LHCN-M2 (cell line): ENCODE data around the gene STAMBP. TPM values are rescaled to one million over a fixed set of nuclear protein-coding genes. Genes with fewer than 3 reads are reported as not detected.
"Not testable (repeated sequence)": the region's sequence is repeated elsewhere in the genome, so short reads cannot be mapped to it uniquely, and the experiment has no call there.

Source experiments
- DNase-seq: peaks from one replicate; pipeline ENCODE4 v3.0.0-alpha.2; 2012; ENCODE audit warnings: low read depth
- total RNA-seq: library from RNA; depleted of rRNA; stranded (reverse); fragments of >200 nt; gene quantifications from 2 replicates; pipeline ENCODE4 v1.2.3, GENCODE V29; 2014

Gene STAMBP
- total RNA-seq, 1 experiment from 2014 or later = 1,126 TPM

DNA sequence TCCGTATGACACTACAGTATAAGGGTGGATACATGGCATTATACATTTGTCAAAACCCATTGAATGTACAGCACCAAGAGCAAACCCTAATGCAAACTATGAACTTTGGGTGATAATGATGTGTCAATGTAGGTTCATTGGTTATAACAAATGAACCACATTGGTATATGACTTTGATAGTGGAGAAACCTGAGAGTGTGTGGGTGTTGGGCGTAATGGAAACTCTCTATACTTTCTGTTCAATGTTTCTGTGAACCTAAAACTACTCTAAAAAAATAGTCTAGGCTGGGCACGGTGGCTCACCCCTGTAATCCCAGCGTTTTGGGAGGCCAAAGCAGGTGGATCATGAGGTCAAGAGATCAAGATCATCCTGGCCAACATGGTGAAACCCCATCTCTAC lies 57.6 kb downstream of the STAMBP start:
- no peak for DNase-seq

DNA sequence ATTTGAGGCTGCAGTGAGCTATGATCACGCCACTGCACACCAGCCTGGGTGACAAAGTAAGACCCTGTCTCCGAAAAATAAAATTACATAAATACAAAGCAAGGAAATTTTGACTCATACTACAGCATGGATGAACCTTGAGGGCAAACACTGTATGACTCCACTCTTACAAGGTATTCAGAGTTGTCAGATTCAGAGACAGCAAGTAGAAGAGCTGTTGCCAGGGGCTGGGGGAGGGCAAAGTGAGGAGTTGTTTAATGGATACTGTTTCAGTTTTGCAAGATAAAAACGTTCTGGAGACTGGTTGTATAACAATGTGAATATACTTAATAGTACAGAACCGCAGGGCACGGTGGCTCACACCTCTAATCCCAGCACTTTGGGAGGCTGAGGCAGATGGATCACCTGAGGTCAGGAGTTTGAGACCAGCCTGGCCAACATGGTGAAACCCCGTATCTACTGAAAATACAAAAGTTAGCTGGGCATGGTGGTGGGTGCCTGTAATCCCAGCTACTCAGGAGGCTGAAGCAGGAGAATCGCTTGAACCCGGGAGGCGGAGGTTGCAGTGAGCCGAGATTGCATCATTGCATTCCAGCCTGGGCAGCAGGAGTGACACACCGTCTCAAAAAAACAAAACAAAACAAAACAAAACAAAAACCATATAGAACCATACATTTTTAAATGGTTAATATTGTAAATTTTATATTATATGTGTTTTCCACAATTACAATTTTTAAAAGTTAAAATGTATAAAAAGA lies 59.0 kb downstream of the STAMBP start:
- DNase-seq = not testable (repeated sequence)

DNA sequence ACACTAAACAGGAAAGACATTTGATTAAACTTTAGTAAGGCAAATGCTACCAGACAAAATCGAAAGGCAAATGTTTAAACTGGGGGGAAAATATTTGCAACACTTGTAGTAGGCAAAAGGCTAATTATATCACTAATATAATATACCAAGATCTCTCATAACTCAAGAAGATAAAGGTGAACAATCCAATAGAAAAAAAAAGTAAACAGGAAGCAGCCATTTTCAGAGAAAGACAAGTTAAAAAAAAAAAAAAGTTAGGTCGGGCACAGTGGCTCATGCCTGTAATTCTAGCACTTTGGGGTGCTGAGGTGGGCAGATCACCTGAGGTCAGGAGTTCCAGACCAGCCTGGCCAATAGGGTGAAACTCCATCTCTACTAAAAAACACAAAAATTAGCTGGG lies 59.6 kb downstream of the STAMBP start:
- DNase-seq = no peak

DNA sequence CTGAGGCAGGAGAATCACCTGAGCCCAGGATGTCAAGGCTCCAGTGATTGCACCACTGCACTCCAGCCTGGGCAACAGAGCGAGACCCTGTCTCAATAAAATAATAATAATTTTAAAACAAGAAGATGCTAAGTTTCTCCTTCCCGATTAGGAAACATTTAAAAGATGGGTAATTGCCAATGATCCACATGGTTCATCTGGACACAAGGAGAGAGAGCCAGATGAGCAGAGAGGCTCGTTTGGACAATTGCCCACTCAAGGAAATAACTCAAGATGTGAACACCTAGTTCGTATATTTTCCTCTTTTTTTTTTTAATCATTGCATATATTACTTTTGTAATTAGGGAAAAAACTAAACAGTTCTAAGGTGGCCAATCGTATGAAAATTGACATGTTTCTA lies 60.4 kb downstream of the STAMBP start:
- no peak for DNase-seq

DNA sequence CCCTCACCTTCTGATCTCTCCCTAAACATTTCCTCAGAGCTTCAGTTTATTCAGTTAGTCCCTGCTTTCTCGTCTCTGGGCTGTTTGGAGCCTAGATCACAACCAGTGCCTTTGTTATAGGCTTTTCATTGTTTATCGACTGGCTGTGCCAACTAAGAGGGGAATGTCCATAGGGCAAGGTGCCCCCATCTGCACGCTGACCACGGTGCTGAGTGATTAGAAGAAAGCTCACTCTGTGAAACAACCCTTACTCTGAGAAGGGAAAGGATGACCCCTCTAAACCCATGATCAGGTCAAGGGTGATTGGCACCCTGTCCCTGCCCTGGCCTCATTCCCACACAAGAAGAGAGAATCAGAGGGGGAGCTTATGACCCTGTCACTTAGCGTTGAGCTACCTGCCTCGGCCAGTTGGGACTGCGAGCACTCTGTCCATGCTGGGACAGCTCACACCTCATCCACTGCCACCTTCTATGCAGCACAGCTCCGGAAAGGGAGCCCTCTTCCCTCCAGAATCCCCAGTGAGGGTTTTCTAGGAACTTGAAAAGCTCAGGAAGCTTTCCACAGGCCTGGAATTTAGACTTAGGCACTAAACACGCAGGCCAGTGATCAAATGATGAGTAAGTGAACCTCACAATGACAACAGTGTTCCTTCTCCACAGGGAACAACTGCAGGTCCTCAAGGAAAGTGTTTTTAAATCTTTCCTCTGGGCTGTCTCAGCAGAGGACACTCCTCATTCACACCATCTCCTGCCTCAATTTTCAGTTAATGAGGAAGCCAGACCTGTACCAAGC lies 61.7 kb downstream of the STAMBP start:
- no peak for DNase-seq

DNA sequence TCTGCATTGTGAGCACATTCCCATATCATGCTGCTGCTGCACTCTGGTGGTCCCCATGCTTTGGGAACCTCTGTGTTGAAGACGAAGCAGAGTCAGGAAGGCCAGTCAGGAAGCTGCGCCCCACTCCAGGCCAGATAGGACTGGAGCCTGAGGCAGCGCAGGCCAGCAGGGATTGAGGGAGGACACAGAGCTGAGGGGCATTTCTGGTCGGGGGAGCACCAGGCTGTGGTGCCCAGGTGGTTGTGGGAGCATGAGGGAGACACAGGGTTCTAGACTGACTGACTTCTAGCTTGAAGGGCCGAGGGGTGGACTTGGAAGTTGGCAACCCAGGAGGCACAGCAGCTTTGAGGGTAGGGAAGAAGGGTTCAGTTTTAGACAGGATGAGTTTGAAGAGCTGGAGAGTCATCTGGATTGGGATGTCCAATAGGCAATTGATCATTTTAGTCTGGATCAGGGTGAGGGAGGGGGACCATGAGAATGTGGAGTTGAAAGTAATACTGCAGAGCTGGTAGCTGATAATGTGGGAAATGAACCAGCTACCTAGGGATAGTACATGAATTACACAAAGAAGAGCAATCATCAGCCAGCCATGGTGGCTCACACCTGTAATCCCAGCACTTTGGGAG lies 62.6 kb downstream of the STAMBP start:
- no peak for DNase-seq

DNA sequence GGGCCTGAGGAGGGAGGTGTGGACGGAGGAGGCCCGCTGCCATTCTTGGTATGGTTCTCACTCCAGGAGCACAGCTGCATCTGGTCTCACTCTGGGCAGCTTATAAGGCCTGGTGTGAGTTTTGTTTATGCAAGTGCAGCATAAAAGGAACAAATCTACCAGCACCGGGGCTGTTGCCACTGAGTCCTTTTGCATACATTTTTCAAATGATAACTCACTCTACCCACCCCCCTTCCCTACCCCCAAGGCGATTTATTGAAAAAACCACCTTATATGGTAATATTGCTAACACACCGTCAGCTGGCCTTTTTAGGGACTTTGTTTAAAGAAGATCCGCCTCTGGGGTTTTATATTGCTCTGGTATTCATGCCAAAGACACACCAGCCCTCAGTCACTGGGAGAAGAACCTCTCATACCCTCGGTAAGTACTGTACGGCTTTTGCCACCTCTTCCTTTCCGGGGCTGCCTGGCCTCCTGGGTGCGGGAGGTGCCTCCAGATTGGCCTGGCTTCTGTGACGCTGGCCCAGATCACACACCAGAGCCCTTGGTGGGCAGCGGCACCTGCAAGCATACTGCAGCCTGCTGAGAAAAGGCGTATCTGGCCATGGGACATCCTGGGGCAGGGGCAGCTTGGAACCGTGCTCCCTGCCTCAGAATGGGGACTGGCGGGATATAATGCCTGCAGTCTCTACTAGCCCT lies 64.0 kb downstream of the STAMBP start, which contains the start of gene ACTG2:
TSS of gene ACTG2 (plus strand) at position 378 of the 699 bp plus-strand sequence. CDS start 8,304 bp downstream, outside the sequence.
- DNase-seq = no peak

DNA sequence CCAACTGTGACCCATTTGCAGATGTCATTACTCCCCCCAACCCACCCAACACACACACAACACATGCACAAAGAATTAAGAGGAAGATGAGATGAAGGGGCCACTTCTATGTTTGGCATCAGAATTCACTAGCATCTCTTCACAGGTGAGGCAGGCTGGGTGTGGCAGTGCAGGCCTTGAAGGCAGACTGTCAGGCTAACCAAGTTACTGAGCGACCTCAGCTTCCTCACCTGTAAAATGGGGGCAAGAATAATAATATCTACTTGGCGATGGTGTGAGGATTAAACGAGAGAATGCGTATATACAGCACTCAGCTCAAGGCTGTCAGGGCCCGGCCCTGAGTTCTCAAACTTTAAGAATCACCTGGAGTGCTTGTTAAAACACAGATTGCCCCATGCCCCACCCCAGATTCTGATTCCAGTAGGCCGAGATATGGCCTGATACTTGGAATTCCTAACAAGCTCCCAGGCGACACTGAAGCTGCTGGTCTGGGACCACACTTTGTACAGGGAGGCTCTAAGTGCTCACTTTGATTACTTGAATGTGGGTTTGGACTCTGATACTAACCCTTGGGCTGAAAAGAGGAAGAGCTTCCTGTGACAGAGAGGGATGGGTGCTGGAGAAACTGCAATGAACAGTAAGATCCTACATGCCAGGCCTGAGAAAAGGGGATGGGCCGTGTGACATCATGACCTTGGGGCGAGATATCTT lies 65.2 kb downstream of the STAMBP start:
- DNase-seq = no peak

DNA sequence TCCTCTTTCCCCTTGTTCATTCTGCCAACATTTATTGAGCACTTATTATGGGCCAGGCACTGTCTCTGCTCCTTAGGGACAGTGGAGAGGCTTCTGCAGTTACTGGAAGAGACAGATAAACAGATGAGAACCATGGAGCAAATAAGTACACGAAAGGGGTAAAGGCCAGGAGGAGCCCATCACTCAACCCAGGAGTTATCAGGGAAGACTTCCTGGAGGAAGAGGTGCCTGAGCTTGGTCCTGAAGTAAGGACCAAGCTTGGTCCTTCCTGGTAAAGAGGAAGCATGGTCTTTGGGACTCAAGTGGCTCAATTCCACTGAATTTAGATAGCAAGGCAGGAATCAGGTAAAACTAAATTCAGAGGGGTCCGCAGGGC lies 65.7 kb downstream of the STAMBP start:
- no peak for DNase-seq

DNA sequence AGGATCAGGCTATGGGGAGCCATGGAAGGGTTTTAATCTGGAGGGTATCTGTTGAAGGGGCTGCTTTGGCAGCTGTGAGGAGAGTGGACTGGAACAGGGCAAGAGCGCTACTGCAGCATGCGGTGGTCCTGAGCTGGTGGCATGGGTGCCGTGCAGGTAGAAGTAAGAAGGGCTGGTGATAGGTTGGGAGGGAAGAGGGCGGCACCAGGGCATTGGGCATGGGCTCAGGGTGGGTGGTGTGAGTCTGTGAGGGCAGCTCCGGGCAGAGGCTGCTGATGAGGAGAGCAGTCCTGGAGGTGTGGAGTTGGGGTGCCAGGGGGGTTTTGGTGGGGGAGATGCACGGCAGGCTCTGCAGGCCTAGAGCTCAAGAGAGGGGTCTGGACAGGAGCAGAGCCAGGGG lies 66.1 kb downstream of the STAMBP start:
- no peak for DNase-seq

DNA sequence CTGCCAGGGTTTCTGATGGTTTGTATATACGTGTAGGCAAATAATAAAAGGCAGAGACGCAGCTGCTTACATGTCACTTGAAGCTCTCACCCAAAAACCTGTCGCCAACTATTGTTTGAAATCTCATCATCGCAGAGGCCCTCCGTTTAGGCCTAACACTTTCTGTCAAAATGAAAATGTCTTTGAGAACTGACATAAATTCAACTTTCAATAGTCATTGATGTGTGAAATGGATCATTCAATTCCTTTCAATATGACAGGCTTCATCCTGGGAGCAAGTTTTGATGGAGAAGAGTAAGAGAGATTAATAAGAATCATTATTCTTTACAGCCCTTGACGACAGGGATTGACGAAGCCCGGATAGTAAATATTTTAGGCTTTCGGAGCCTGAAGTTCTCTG lies 66.7 kb downstream of the STAMBP start:
- DNase-seq = no peak

DNA sequence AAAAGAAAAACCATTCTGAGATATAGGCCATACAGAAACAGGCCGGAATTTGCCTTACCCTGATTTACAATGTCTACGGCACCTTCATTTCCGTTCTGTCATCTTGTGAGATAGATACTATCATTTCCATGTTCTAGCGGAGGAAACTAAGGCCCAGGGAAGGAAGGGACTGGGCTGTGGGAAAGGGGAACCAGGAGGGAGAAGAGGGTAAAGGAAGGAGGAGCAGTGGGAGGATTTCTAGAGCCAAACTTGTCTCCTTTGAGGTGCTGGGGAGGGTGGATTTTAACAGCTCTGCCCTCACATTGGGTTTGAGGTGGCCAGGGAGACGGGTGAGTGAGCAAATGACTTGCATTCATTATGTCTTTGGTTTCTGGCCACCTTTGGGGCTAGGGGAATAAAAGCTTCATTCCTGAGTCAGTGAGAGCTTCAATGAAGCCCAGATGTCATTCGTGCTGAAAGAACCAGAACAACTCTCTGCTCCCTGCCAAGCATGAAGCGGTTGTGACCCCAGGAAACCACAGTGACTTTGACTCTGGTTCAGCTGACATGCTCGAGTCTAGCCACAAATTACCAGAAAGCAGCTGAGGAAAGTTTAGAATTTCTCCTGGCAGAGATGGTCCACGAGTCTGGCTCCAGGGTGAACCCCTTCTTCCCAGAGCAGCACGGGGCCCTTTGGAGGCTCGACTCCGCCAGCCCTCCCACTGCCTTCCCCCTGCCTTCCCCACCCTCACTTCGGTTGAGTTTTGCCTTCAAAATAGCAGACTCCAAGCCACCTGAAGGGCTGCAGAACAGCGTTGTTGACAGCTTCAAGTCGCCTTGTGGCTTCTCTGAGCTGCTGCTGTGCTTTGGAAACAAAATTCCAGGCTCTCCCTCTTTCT lies 67.8 kb downstream of the STAMBP start:
- DNase-seq = peak; percentile 90

DNA sequence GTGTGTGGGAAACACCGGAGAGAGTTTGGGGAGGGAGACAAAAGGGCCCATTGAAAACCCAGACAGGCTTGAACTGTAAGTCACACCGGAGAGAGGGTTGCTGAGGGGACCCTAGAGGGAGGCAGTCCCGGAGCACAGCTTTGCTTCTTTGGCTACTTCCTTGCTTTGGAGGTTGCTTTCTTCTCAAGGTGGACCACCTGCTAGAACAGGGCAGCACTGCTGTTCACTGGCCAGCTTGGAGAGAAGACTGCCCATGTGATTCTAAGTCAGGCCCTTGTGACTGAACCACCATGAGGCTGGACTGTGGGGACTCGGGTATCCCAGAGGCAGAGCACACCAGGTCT lies 68.5 kb downstream of the STAMBP start:
- DNase-seq = no peak

DNA sequence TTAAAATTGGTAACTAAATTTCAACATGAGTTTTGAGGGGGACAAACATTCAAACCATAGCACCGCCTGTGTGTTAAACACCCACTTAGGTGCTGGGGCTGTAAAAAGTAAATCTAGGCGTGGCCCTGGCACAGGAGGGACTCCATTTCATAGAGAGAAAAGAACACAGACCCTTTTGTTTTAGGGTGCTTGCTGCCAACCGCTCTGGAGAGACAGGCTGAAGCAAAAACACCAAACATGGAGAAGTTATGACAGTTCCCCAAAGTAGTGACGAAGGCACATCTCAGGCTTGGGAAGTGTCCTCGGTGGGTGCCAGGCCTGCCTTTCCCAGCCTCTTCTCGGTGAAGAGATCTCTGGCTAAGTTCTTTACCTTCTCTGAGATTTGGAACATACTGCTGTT lies 69.2 kb downstream of the STAMBP start:
- DNase-seq = no peak

DNA sequence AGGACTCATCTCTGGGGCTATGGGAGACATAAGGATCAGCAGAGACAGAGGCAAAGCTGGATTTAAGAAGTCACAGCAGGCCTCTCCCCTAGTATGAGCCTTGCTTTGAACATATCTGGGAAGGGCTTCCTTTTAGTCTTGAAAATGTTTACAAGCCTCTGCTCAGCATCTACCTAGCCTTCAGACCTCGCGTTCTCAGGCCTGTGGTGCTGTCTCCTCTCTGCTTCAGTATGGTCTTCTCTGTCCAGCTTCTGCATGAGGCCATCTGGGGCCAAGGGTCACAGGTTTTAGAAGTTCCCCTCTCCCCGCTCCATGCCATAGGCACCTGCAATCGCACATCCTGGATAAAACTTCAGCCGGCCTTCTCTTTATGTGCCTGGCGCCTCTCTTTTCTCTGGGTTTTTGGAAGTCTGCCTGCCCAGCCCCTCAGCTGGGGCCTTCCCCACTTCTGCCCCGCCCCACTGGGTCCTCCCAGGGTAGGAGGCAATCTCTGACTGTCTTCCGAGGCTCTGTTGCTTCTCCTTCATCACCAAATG lies 71.1 kb downstream of the STAMBP start:
- DNase-seq = no peak

DNA sequence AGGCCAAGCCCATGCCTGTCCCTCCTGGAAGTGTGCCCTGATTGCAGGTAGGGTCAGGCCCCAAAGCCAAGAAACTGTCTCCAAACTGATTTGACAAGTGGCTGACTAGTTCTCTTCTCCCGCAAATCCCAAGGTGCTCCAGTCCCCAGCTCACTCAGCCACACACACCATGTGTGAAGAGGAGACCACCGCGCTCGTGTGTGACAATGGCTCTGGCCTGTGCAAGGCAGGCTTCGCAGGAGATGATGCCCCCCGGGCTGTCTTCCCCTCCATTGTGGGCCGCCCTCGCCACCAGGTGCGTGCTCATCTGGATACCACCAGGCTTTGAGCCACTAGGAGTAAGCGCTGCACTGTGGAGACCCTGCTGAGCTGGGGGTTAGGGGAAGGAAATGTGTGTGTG lies 72.4 kb downstream of the STAMBP start:
- DNase-seq = no peak

DNA sequence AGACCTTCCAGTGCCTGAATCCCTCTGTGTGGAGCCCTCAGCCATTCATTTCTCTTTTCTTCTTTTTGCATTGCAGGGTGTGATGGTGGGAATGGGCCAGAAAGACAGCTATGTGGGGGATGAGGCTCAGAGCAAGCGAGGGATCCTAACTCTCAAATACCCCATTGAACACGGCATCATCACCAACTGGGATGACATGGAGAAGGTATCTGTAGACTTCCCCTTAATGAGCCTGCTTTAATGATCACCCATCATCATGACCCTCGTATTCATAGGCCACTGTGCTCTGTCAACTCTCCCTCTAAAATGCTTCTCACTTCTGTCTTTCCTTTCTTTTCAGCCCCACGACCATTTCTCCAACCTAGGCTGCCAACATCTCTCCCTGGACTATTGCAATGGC lies 73.5 kb downstream of the STAMBP start:
- no peak for DNase-seq

DNA sequence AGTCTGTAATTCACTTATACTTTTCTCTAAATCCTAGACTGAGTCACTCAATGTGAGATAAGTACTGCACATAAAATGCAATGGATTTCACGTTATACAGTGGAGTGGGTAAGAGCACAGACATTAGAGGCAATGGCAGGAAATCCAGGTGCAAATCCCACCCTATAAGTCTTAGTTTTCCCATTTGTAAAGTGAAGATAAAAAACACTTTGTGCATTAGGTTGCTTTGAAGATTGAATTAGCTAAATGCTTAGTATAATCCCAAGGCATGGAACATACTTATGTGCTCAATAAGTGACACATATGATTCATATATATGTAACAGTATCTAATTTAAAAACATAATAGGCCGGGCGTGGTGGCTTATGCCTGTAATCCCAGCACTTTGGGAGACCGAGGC lies 74.6 kb downstream of the STAMBP start:
- DNase-seq = no peak

DNA sequence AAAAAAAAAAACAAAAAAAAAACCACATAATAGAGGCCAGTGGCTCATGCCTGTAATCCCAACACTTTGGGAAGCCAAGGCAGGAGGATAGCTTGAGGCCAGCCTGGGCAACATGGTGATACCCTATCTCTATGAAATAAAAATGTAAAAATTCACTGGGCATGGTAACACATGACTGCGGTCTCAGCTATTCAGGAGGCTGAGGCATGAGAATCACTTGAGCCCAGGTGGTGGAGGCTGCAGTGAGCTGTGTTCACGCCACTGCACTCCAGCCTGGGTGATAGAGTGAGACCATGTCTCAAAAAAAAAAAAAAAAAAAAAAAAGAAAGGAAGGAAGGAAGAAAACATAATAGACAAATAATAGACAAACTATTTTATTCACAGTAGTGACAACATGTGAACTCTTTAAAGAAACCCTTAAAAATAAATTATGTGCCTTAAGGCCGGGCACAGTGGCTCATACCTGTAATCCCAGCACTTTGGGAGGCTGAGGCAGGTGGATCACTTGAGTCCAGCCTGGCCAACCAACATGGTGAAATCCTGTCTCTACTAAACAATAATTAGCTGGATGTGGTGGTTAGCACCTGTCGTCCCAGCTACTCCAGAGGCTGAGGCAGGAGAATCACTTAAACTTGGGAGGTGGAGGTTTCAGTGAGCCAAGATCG lies 75.3 kb downstream of the STAMBP start:
- not testable (repeated sequence) for DNase-seq

DNA sequence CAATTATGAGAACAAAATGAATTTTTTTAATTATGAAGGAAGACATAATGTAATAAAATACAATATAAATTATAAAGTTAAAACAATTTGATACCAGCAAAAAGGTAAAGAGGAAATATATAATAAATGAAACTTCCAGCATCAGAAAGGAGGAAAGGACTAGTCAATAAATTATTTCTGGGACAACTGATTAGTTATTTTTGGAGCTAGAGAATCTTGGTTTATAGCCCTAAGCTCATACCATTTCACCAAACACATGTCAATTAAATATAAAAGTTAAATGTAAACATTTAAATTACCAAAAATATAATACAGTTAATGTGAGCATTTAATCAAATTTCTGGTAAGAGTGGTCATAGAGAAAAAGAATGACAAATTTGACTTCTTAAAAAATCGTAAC lies 76.2 kb downstream of the STAMBP start:
- no peak for DNase-seq
